Measurements from ENCODE around the gene MGAT3.

MGAT3 gene

DNA sequence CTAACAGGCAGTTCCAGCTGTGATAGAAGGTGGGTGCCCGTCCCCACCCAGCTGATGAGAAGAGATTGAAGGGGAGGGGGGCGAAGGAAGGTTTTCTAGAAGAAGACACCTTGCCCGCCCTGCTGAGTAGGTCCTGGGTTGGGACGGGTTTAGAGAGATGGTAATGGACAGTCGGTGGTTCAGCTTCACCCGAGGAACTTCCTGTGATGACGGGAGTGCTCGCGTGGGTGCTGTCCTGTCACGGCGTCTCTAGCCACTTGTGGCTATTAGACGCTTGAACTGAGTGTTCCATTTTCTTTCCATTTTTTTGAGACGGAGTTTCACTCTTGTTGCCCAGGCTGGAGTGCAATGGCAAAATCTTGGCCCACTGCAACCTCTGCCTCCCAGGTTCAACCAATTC, 27.6 kb upstream of the MGAT3 start:
- no peak for DNase-seq (ENCODE audit: low spot score)

DNA sequence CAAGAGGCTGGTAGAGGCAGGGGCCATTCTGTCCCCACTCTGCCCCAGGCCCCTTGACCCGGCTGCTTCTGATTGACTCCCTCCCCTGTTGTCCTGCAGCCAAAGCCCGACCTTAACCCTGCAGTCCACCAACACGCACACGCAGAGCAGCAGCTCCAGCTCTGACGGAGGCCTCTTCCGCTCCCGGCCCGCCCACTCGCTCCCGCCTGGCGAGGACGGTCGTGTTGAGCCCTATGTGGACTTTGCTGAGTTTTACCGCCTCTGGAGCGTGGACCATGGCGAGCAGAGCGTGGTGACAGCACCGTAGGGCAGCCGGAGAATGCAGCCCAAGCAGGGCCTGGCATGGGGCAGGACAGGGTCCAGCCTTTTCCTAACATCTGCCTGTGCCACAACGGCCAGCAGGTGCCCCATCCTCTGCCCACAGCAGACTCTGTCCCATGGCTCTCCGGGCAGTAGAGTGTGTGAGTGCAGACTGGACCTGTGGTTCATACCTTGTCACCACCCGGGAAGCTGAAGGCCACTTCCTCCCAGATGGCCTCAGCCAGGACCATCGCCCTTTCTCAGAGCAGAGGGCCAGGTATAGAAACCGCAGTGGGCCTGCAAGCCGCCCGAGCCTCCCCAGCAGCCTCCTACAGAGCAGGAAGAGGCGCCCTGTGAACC, 26.8 kb upstream of the MGAT3 start:
- DNase-seq (ENCODE audit: low spot score): no peak

DNA sequence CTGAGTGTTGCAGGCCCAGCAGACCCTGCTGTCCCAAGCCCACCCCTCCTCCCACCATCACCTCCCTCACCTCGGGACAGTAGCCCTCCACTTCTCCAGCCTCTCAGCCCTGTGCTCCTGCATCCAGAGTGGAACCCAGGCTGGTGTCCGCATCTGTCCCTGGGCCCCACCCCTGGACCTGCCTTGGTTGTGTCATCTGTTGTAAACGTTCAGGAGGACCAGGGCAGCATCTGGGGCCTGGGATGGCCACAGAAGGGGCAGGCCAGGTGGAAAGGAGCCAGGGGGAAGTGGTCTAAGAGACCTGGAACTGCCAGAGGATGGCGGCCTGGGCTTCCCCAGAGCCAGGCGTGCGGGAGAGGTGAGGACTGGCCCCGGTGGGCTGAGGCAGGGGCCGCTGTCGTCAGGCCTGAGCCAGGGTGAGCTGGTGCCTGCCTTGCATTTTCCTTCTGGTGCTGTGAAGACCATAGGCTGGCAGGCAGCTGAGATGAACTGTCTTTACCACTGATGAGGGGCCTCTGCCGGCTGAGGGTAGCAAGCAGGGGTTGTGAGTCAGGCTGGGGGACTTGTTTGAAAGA, 26.1 kb upstream of the MGAT3 start:
- DNase-seq (ENCODE audit: low spot score): no peak

DNA sequence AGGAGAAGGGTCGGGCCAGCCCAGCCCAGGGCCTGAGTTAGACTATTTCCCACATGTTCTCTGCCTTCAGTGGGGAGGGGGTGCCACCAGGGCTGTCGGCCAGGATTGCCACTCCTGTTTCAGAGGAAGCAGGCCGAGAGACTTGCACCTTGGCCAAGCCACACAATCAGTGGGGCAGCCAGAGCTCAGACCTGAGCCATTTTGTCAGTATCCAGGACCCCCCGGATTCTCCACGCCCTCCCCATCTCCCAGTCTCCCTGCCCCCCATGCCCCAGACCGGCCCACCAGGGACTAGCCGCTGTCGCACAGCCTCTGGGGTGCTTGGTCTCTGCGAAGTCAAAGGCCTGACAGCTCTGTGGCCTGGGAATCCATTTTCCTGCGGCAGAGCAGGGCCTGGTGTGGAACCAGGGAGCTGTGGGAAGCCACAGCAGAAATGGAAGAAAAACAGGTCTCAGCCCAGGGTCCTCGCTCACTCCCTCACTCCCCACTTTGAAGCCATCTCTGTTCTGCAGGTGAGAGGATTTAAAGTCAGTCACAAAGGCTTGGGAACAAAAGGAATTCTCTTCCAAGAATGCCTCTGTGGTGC, 25.5 kb upstream of the MGAT3 start:
- DNase-seq (ENCODE audit: low spot score): no peak

GRCh38 chr22:39431821-39432251, 25.0 kb upstream of the MGAT3 start:
- no peak for DNase-seq (ENCODE audit: low spot score)

GRCh38 chr22:39432361-39432811, 24.4 kb upstream of the MGAT3 start:
- DNase-seq (ENCODE audit: low spot score): no peak

- DNase-seq (ENCODE audit: low spot score): no peak
Measured at GRCh38 chr22:39433476-39434242, 23.2 kb upstream of the MGAT3 start.

GRCh38 chr22:39434243-39434653, 22.6 kb upstream of the MGAT3 start:
- DNase-seq (ENCODE audit: low spot score): no peak

DNA sequence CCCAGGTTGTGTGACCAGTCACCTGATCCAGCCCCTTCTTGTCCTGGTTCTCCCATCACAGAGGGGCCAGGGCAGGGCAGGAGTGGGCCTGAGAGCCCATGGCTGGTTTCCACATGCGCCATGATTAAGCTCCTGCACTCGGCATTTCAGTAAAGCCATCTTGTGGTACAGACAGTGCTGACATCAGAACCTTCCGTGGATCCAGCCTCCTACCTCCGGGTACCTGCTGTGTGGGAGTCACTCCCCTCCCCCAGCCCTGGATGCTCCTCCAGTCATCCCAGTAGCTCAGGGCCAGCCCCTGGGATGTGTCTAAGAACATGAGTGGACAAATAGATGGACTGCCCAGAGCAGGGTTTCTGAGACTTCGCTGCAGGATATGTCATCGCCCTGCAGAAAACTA, 22.1 kb upstream of the MGAT3 start:
- DNase-seq (ENCODE audit: low spot score): no peak

DNA sequence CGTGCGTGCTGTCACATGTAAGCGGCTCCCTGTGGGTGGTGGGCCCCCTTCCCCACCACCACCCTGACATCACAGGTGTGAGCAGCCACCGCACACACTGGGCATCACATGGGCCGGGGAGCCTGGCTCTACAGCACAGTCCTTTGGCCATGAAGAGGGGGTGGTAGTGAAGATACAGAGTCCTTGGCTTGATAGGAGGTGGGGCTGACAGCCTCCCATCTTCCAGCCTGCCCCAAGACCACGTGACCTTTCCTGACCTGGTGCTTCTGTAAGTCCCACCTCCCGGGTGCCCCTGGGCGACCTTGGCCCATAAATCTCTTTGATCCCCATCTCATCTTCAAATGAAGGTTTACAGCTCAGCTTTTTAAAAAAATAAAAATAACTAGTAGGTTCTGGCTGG, 21.2 kb upstream of the MGAT3 start:
- no peak for DNase-seq (ENCODE audit: low spot score)

- DNase-seq (ENCODE audit: low spot score): no peak
Measured at GRCh38 chr22:39437791-39438704, 18.8 kb upstream of the MGAT3 start.

DNA sequence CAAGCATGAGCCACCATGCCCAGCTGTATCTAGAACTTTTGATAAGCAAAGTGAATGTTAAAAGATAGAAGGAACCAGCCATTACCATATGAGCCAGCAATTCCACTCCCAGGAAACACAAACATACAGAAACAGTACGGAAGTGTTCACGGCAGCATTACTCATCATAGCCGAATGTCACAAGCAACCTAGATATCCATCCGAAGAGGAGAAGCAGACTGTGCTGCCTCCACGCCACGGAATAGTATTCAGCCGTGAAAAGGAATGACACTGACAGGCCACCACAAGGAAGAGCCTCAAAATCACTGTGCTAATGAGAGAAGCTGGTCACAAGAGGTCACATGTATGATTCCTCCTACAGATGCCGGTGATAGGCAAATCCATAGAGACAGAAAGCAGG, 17.6 kb upstream of the MGAT3 start:
- DNase-seq (ENCODE audit: low spot score): no peak

DNA sequence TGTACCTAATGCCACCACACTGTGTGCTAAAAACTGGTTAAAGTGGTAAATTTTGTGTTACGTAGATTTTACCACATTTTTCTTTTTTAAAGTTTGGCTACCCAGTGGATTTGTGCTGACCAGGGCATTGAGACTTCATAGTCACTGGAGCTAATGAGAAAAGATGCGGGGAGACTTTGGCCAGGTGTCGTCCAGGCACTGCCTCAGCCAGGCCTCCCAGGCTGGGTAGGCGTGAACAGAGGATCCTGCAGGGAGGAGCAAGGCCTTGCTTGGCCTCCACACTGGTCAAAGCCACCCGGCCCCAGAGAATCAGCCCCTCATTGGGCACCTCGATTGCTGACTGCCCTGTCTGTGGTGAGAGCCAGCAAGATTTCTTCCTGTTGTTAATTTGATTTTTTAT, 13.4 kb upstream of the MGAT3 start:
- no peak for DNase-seq (ENCODE audit: low spot score)

- no peak for DNase-seq (ENCODE audit: low spot score)
Measured at GRCh38 chr22:39444247-39444800, 12.5 kb upstream of the MGAT3 start.

GRCh38 chr22:39444937-39445465, 11.8 kb upstream of the MGAT3 start:
- no peak for DNase-seq (ENCODE audit: low spot score)

DNA sequence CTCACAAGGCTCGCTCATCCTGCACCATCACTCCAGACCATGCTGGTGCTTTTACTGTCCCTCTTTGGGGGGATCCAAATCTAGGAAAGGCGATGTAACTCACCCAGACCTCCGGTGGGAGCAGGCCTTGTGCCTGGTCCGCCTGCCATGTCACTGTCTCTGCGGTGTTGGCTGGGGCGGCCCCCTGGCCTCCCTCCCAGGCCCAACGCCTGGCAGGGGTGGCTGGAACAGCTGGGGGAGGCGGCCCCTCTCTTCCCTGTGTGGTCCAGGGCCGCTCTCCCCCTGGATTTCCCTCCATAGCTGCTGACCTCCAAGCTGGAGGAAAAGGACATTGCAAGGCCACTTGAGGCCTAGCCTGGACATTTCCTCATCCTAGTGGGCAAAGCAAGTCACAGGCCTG, 11.1 kb upstream of the MGAT3 start:
- no peak for DNase-seq (ENCODE audit: low spot score)

- peak; percentile 74 for DNase-seq (ENCODE audit: low spot score)
Measured at GRCh38 chr22:39446239-39446721, 10.5 kb upstream of the MGAT3 start.

GRCh38 chr22:39448205-39449054, 8.4 kb upstream of the MGAT3 start:
- DNase-seq (ENCODE audit: low spot score): no peak

DNA sequence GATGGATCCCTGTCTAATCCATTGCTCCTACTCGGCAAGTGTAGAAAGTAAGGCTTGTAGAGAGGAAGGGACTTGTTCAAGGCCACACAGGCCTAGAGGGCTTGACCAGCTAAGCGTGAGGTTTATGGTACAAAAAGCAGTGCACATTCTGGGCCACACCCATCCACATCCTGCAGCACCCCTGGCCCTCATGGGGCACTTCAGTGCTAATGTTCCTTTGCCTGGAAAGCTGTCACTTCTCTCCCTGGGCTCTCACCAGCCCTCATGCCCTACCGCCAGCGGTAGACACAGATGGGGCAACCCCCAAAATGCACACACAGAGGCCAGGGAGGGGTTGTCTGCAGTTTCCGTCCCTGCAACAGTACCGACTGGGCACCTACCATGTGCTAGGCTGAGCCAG, 7.1 kb upstream of the MGAT3 start:
- DNase-seq (ENCODE audit: low spot score): no peak

All from germinal center (tissue), 1 donor.